H1 (cell line): ENCODE data around the gene POLN.

Experiments
- EZH2 ChIP-seq: fragments of 200-600 bp; sonication (generic); IDR thresholded peaks from 2 replicates; pipeline ENCODE4 v1.7.1; 2012; ENCODE audit warnings: low read depth, mild to moderate bottlenecking, moderate library complexity, low read length, inconsistent platforms; ENCODE audit not compliant: severe bottlenecking
- SIX5 ChIP-seq: IDR thresholded peaks from 2 replicates; pipeline ENCODE4 v1.6.1; 2011; ENCODE audit warnings: mild to moderate bottlenecking, low read depth, low read length

DNA sequence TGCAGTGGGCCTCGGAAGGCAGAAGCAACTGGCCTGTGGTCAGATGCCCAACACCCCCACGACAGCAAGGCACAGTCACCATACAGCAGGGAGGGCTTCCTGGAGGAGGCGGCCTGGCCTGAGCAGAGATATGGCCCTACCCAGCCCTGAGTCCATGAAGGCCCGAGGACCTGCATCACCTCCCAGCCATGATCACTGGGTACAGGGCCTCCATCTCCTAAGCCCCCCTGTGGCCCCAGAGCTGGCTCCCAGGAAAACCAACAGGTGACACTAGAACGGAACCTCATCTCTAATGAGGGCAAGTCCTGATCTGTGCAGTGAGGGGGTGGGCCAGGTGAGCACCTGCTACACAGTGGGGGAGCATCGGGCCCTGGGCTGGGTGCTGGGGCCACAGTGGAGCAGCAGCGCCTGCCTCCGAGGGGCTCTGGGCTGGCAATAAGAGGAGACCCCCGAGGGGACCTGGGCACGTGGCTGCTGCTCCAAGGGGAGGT is 46.2 kb upstream of the POLN start:
- TF ChIP-seq SIX5 = no peak
- TF ChIP-seq EZH2 = no peak
